22Rv1 (cell line): ENCODE measurements around the gene SORCS2.

ENCODE experiments used
- CTCF ChIP-seq: fragments of 450-650 bp; IDR thresholded peaks from 2 replicates; pipeline ENCODE4 v1.5.1; 2017; ENCODE audit warnings: mild to moderate bottlenecking
- ZFX ChIP-seq: fragments of 450-650 bp; IDR thresholded peaks from 2 replicates; pipeline ENCODE4 v1.6.1; 2017; ENCODE audit warnings: antibody characterized with exemption, borderline replicate concordance

GRCh38 chr4:7656244-7656800 is 464.0 kb downstream of the SORCS2 start:
- no peak for TF ChIP-seq CTCF
- TF ChIP-seq ZFX = no peak
